SU-DHL-6 (cell line): ENCODE measurements around the gene ENTPD6.

ENCODE experiments used
- H2AFZ ChIP-seq: fragments of 200-600 bp; sonication (generic); 2 replicates; pipeline ENCODE4 v1.6.1; 2014; ENCODE audit warnings: low read depth, mild to moderate bottlenecking, moderate library complexity, mixed read lengths, antibody characterized with exemption, low read length; ENCODE audit not compliant: severe bottlenecking
- H3F3A ChIP-seq: fragments of 200-600 bp; shearing (Covaris generic); 2 replicates; pipeline ENCODE4 v1.6.0; 2016; ENCODE audit warnings: antibody characterized with exemption, mild to moderate bottlenecking; ENCODE audit not compliant: insufficient read depth
- H3K27ac ChIP-seq: fragments of 200-600 bp; sonication (generic); 2 replicates; pipeline ENCODE4 v1.5.1; 2016; ENCODE audit warnings: low read depth, mild to moderate bottlenecking, low read length, moderate library complexity, mixed read lengths
- H3K27me3 ChIP-seq: fragments of 200-600 bp; sonication (generic), shearing (Covaris generic); 2 replicates; pipeline ENCODE4 v1.6.0; 2014; ENCODE audit warnings: mild to moderate bottlenecking, low read length
- H3K36me3 ChIP-seq: fragments of 200-600 bp; sonication (generic); 2 replicates; pipeline ENCODE4 v1.6.1; 2014; ENCODE audit warnings: mild to moderate bottlenecking, low read length, mixed read lengths
- H3K4me2 ChIP-seq: fragments of 300-600, 200-600 bp; shearing (Covaris generic), sonication (generic); 2 replicates; pipeline ENCODE4 v1.6.0; 2014; ENCODE audit warnings: low read length, low read depth, mild to moderate bottlenecking; ENCODE audit not compliant: poor library complexity, severe bottlenecking
- H3K4me3 ChIP-seq: fragments of 200-600 bp; sonication (generic); 2 replicates; pipeline ENCODE4 v1.5.1; 2014; ENCODE audit warnings: antibody characterized with exemption, low read length, mild to moderate bottlenecking, mixed read lengths; ENCODE audit not compliant: insufficient read depth, poor library complexity, severe bottlenecking
- H3K79me2 ChIP-seq: fragments of 200-600 bp; sonication (generic); 2 replicates; pipeline ENCODE4 v1.6.1; 2014; ENCODE audit warnings: mild to moderate bottlenecking, low read length, moderate library complexity; ENCODE audit not compliant: insufficient read depth
- H3K9ac ChIP-seq: fragments of 200-600 bp; sonication (generic); 2 replicates; pipeline ENCODE4 v1.7.0; 2014; ENCODE audit warnings: mild to moderate bottlenecking, low read length
- H3K9me2 ChIP-seq: fragments of 200-600 bp; sonication (generic); replicated peaks from 2 replicates; pipeline ENCODE4 v1.6.1; 2014; ENCODE audit warnings: low read length; ENCODE audit not compliant: insufficient read depth
- H3K9me3 ChIP-seq: fragments of 200-600 bp; sonication (generic); 2 replicates; pipeline ENCODE4 v1.6.1; 2014; ENCODE audit warnings: low read length, mixed read lengths; ENCODE audit not compliant: insufficient read depth
- H4K20me1 ChIP-seq: fragments of 200-600 bp; sonication (generic); 2 replicates; pipeline ENCODE4 v1.6.1; 2014; ENCODE audit warnings: low read depth, mild to moderate bottlenecking, antibody characterized with exemption, low read length, moderate library complexity, mixed read lengths
- CTCF ChIP-seq: fragments of 200-600 bp; sonication (generic); IDR thresholded peaks from one replicate; pipeline ENCODE4 v1.5.1; 2017; ENCODE audit warnings: antibody characterized with exemption, mild to moderate bottlenecking, low read length, moderate library complexity; ENCODE audit not compliant: insufficient read depth, poor library complexity, severe bottlenecking
- EZH2phosphoT487 ChIP-seq: fragments of 200-600 bp; sonication (generic), shearing (Covaris generic); conservative IDR thresholded peaks from 2 replicates; pipeline ENCODE4 v1.6.1; 2018; ENCODE audit warnings: mild to moderate bottlenecking, antibody characterized with exemption, low read length, moderate library complexity, mixed read lengths

Gene ENTPD6

GRCh38 chr20:25215521-25215920 lies 20.0 kb downstream of the ENTPD6 start:
- Histone ChIP-seq H4K20me1 (no peaks in the 10 kb centered on the region), H3F3A (no peaks in the 10 kb centered on the region), H3K27me3 (no peaks in the 10 kb centered on the region), H3K9me3 (no peaks in the 10 kb centered on the region), H3K4me2 (no peak overlapping the region), H3K79me2 (no peaks in the 10 kb centered on the region), H3K36me3 (no peaks in the 10 kb centered on the region), H2AFZ (no peak overlapping the region), H3K27ac (no peak overlapping the region), H3K4me3 (no peak overlapping the region), H3K9ac (no peak overlapping the region), H3K9me2 (no peaks in the 10 kb centered on the region)
- TF ChIP-seq CTCF (no peak), EZH2phosphoT487 (no peak)

- no peak overlapping the region for H3K4me2 ChIP-seq
- H3K9me3 ChIP-seq = no peaks in the 10 kb centered on the region
- H3K9me2 ChIP-seq = no peaks in the 10 kb centered on the region
- no peaks in the 10 kb centered on the region for H4K20me1 ChIP-seq
- TF ChIP-seq EZH2phosphoT487 = no peak
- TF ChIP-seq CTCF = no peak
- no peak overlapping the region for H3K9ac ChIP-seq
- H3K27me3 ChIP-seq = no peaks in the 10 kb centered on the region
- no peak overlapping the region for H3K4me3 ChIP-seq
- no peaks in the 10 kb centered on the region for H3K79me2 ChIP-seq
- H3K36me3 ChIP-seq = no peaks in the 10 kb centered on the region
- no peaks in the 10 kb centered on the region for H3F3A ChIP-seq
- no peak overlapping the region for H2AFZ ChIP-seq
- H3K27ac ChIP-seq = no peak overlapping the region
Measured at GRCh38 chr20:25216199-25216945, 20.9 kb downstream of the ENTPD6 start.

- H3K27ac ChIP-seq = no peak overlapping the region
- H3K4me2 ChIP-seq = no peak overlapping the region
- H3K79me2 ChIP-seq = no peaks in the 10 kb centered on the region
- H3K9me3 ChIP-seq = no peaks in the 10 kb centered on the region
- no peaks in the 10 kb centered on the region for H3K36me3 ChIP-seq
- H3K9ac ChIP-seq = no peak overlapping the region
- H2AFZ ChIP-seq = no peak overlapping the region
- no peaks in the 10 kb centered on the region for H4K20me1 ChIP-seq
- no peak overlapping the region for H3K4me3 ChIP-seq
- H3K9me2 ChIP-seq = no peaks in the 10 kb centered on the region
- TF ChIP-seq CTCF (no peak), EZH2phosphoT487 (no peak)
- no peaks in the 10 kb centered on the region for H3F3A ChIP-seq
- no peaks in the 10 kb centered on the region for H3K27me3 ChIP-seq
Measured at GRCh38 chr20:25217161-25218108, 21.9 kb downstream of the ENTPD6 start.
